Astrocyte of the spinal cord (primary cell): ENCODE measurements around the gene SIL1.

Experiments used
- DNase-seq: peaks from one replicate; pipeline ENCODE4 v3.0.0; 2011; ENCODE audit warnings: low read depth, low spot score
- H3K4me3 ChIP-seq: 2 replicates; pipeline ENCODE4 v1.5.1; 2011; ENCODE audit warnings: low read depth, mild to moderate bottlenecking, low read length, moderate library complexity
- CTCF ChIP-seq: IDR thresholded peaks from 2 replicates; pipeline ENCODE4 v1.5.1; 2012; ENCODE audit warnings: low read depth, mild to moderate bottlenecking, low read length, inconsistent platforms
- in situ Hi-C: cut with HindIII; loops from 2 replicates; pipeline ENCODE4 v1.10.0; 2017; ENCODE audit warnings: low sequenced_read_pairs

The SIL1 gene

DNA sequence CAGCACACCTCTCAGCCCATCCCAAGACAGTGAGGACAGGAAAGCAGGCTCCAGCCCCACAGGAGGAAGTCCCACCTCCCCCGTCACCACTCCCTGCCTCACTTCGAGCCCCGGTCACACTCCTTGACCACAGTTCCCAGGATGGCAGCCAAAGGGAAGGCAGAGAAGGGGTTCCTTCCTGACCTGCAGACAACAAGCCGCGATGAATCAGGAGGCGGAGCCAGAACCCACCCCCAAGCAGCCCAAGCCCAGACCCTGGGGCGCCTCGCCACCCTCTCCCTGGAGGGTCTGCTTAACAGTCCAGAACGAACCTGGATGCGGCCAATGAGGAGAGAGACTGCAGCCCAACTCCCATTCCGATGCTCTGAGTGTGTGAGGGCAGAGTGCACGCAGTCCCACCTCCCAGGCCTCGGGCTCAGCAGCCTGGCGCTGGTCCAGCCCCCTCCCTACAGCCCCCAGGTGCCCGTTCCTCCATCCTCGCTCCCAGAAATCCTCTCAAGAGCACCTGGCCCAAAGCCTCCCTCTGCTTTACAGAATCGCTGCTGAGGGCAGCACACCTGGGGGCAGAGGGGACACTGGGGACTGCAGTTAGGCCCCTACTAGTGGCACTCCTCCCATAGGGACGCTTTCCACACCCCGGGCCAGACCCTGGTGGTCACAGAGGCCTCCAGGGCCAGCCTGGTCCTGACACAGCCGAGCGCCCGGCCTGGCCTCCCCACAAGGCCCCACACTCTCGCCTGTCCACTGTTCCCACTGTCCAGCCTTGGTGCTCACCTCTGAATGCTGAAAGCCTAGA, 253.4 kb downstream of the SIL1 start:
- in situ Hi-C loops: no loop called here
- DNase-seq: no peak
- H3K4me3 ChIP-seq: no peak overlapping the region
- no peak for TF ChIP-seq CTCF

- H3K4me3 ChIP-seq: no peak overlapping the region
- in situ Hi-C loops: no loop called here
- no peak for TF ChIP-seq CTCF
- no peak for DNase-seq
These were observed 254.5 kb downstream of the SIL1 start for GRCh38 chr5:138943599-138944173.

DNA sequence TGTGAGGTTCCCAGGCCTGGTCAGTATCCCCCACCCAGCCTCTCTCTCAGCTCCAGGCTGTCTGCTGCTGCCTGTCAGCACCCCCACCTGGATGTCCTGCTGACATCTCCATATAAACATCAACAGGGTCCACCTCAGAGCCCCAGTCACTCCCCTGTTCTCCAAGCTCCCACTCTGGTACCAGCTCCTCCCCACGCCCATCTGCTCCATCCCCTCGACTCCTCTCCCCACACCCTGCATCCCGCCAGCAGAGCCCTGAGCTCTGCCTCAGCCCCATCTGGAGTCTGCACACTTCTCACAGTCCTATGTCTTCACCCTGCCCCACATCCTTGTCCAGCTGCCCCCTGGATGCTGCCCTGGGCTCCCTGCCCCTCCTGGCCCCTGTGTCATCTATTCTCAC, 255.3 kb downstream of the SIL1 start:
- no peak for DNase-seq
- H3K4me3 ChIP-seq: no peak overlapping the region
- TF ChIP-seq CTCF: no peak
- in situ Hi-C loops: no loop called here

DNA sequence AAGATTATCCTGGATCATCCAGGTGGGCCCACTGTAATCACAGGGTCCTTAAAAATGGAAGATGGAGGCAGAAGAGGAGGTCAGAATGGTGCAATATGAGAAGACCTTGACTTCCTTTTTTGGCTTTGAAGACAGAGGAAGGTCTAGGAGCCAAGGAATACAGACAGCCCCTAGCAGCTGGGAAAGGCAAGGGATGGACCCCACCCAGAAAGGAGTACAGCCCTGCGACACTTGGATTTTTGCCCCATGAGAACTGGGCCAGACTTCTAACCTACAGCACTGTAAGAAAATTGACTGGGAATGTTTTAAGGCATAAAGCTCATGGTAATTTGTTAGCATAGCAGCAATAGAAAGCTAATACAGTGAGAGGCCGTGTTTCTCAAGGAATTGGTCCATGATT, 256.1 kb downstream of the SIL1 start:
- no peak overlapping the region for H3K4me3 ChIP-seq
- no peak for DNase-seq
- TF ChIP-seq CTCF: no peak
- in situ Hi-C loops: no loop called here

DNA sequence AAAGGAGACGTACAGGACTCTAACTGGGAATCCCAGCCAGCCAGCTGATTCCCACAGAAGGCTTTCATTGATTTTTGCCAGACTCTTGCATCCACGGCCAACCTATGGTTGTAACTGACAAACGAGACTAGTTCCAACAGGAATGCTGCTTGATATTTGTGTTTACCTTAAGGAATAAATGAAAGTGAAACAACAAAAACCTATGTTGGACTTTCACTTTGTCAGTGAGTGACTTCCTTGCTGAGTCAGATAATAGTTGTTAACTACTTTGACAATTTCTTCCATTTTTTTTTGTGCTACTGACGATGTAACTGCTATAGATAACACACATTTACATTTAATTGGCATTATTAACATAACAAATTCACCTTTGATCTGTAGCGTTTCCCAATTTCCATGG, 259.6 kb downstream of the SIL1 start:
- H3K4me3 ChIP-seq: no peak overlapping the region
- in situ Hi-C loops: no loop called here

More for the DNA sequence above, 259.6 kb downstream of the SIL1 start:
- TF ChIP-seq CTCF: no peak
- no peak for DNase-seq
